Endothelial cell of umbilical vein (primary cell): ENCODE measurements around the gene DOCK1. TPM values are rescaled to one million over a fixed set of nuclear protein-coding genes. Genes with fewer than 3 reads are reported as not detected.

ENCODE experiments used
- BruUV-seq: library from RNA; stranded (reverse); fragments of 400-500 nt; replicated peaks from 2 replicates; lab custom pipeline; 2021; lab: Mats Ljungman, UMichigan
- CTCF ChIA-PET: fragments of 300-600, 350-600 bp; sonication (Branson Sonifier 250); formaldehyde crosslinking; loops from one replicate; lab custom pipeline; 2021; ENCODE audit warnings: antibody characterized with exemption, inconsistent platforms; lab: Charles Lee
- POLR2A ChIA-PET: fragments of 300-600, 350-600 bp; sonication (Branson Sonifier 250); formaldehyde crosslinking; loops from one replicate; lab custom pipeline; 2021; ENCODE audit warnings: antibody characterized with exemption, inconsistent platforms; lab: Charles Lee
- DNase-seq: peaks from one replicate; pipeline ENCODE4 v3.0.0-alpha.2; 2011; ENCODE audit warnings: low read depth, low spot score
- FAIRE-seq: peaks from 2 replicates; lab custom pipeline; 2011; peaks lifted over from hg19 to GRCh38; lab: Jason Lieb, UNC
- H2AFZ ChIP-seq: 2 replicates; pipeline ENCODE4 v1.6.0; 2012; ENCODE audit warnings: low read depth, low read length, control low read depth, inconsistent platforms
- H3K27ac ChIP-seq: 2 replicates; pipeline ENCODE4 v1.5.1; 2011; ENCODE audit warnings: low read depth, mild to moderate bottlenecking, control low read depth, low read length, moderate library complexity; ENCODE audit not compliant: insufficient read depth
- H3K27me3 ChIP-seq, 2 experiments: 2 replicates each; pipeline versions ENCODE4 v1.6.0 to v1.6.1; 2011; ENCODE audit warnings: low read length in 2 of 2, mixed read lengths in 1 of 2; ENCODE audit not compliant: control insufficient read depth in 2 of 2, insufficient read depth in 2 of 2
- H3K36me3 ChIP-seq, 2 experiments: 2 replicates in 1 of 2; 3 replicates in 1 of 2; pipeline ENCODE4 v1.5.1; 2011; ENCODE audit warnings: low read length in 2 of 2, mild to moderate bottlenecking in 1 of 2, moderate library complexity in 1 of 2; ENCODE audit not compliant: control insufficient read depth in 2 of 2, insufficient read depth in 2 of 2; ENCODE audit errors: extremely low read depth in 1 of 2
- H3K4me1 ChIP-seq: 3 replicates; pipeline ENCODE4 v1.5.1; 2011; ENCODE audit warnings: mild to moderate bottlenecking, low read length; ENCODE audit not compliant: control insufficient read depth, insufficient read depth; ENCODE audit errors: extremely low read depth
- H3K4me2 ChIP-seq: 2 replicates; pipeline ENCODE4 v1.6.1; 2011; ENCODE audit warnings: low read length, control low read depth, mixed read lengths; ENCODE audit not compliant: insufficient read depth
- H3K4me3 ChIP-seq, 3 experiments: fragments of 200-600 bp in 1 of 3; sonication (generic), shearing (Covaris generic) in 1 of 3; replicated peaks in 1 of 3; 2 replicates each; pipeline ENCODE4 v1.5.1; 2011 to 2016; ENCODE audit warnings: control low read depth in 3 of 3, low read length in 3 of 3, mild to moderate bottlenecking in 2 of 3, inconsistent platforms in 1 of 3, low read depth in 1 of 3, moderate library complexity in 1 of 3; ENCODE audit not compliant: insufficient read depth in 1 of 3
- H3K79me2 ChIP-seq: 2 replicates; pipeline ENCODE4 v1.6.0; 2012; ENCODE audit warnings: low read length, inconsistent platforms; ENCODE audit not compliant: control insufficient read depth, insufficient read depth
- H3K9ac ChIP-seq: replicated peaks from 2 replicates; pipeline ENCODE3; 2011; ENCODE audit warnings: low read length, control low read depth; ENCODE audit not compliant: insufficient read depth; ENCODE audit errors: extremely low read depth
- H3K9me1 ChIP-seq: replicated peaks from 3 replicates; pipeline ENCODE4 v1.6.0; 2011; ENCODE audit warnings: mild to moderate bottlenecking, low read length; ENCODE audit not compliant: control insufficient read depth, insufficient read depth; ENCODE audit errors: extremely low read depth
- H3K9me3 ChIP-seq: replicated peaks from 2 replicates; pipeline ENCODE4 v1.5.1; 2012; ENCODE audit warnings: low read length, inconsistent platforms; ENCODE audit not compliant: control insufficient read depth, insufficient read depth
- H4K20me1 ChIP-seq: replicated peaks from 2 replicates; pipeline ENCODE3; 2011; ENCODE audit warnings: mild to moderate bottlenecking, low read length; ENCODE audit not compliant: control insufficient read depth, insufficient read depth; ENCODE audit errors: extremely low read depth
- CTCF ChIP-seq, 2 donors: IDR thresholded peaks; 1 replicate in 1 of 2; 2 replicates in 1 of 2; pipeline ENCODE4 v1.5.1; 2011; ENCODE audit warnings: low read length in 2 of 2, mild to moderate bottlenecking in 2 of 2, moderate library complexity in 2 of 2, control low read depth in 1 of 2, inconsistent platforms in 1 of 2, low read depth in 1 of 2; ENCODE audit not compliant: insufficient read depth in 1 of 2; ENCODE audit errors: extremely low read depth in 1 of 2
- EZH2 ChIP-seq: IDR thresholded peaks from 2 replicates; pipeline ENCODE4 v1.6.1; 2012; ENCODE audit warnings: borderline replicate concordance, low read depth, mild to moderate bottlenecking, moderate library complexity, low read length, inconsistent platforms; ENCODE audit not compliant: severe bottlenecking
- FOS ChIP-seq: IDR thresholded peaks from 2 replicates; pipeline ENCODE4 v1.6.1; 2011; ENCODE audit warnings: mild to moderate bottlenecking, low read length, moderate library complexity, borderline replicate concordance; ENCODE audit not compliant: insufficient read depth
- GATA2 ChIP-seq: IDR thresholded peaks from 2 replicates; pipeline ENCODE4 v1.7.0; 2011; ENCODE audit warnings: low read depth, mild to moderate bottlenecking, moderate library complexity, mixed read lengths, low read length; ENCODE audit not compliant: insufficient read length, insufficient read depth
- JUN ChIP-seq: IDR thresholded peaks from 2 replicates; pipeline ENCODE4 v1.6.1; 2011; ENCODE audit warnings: borderline replicate concordance, low read depth; ENCODE audit not compliant: insufficient read length, insufficient read depth
- MAX ChIP-seq: IDR thresholded peaks from 2 replicates; pipeline ENCODE4 v1.6.1; 2011; ENCODE audit not compliant: insufficient read depth, insufficient read length
- MYC ChIP-seq: IDR thresholded peaks from one replicate; pipeline ENCODE4 v1.6.1; 2011; ENCODE audit warnings: mild to moderate bottlenecking, low read depth, low read length
- POLR2A ChIP-seq: IDR thresholded peaks from 2 replicates; pipeline ENCODE4 v1.6.1; 2012; ENCODE audit warnings: low read depth, mild to moderate bottlenecking, control low read depth, low read length
- POLR2AphosphoS5 ChIP-seq: IDR thresholded peaks from 2 replicates; pipeline ENCODE4 v1.6.1; 2012; ENCODE audit warnings: low read depth, mild to moderate bottlenecking, control low read depth, low read length, moderate library complexity; ENCODE audit not compliant: insufficient read depth
- dilution Hi-C: fragments of 300-500 bp; cut with MboI; formaldehyde crosslinking; loops from one replicate; pipeline ENCODE4 v1.15.0; 2019; ENCODE audit warnings: low sequenced_read_pairs; ENCODE audit not compliant: extremely low pct_ligation_motif_present
- intact Hi-C: fragments of 100-400 bp; cut with micrococcal nuclease; formaldehyde crosslinking; loops from one replicate; pipeline ENCODE4 v1.10.0; 2022
- polyA plus RNA-seq, 4 experiments: library from polyadenylated mRNA; depleted of rRNA in 3 of 4; stranded (reverse) in 3 of 4; unstranded in 1 of 4; fragments of >200 nt; gene quantifications; 2 replicates each; pipeline versions ENCODE4 v1.2.1 to v1.2.3, GENCODE V29; 2011 to 2012; ENCODE audit warnings: missing spikeins in 1 of 4
- total RNA-seq: library from RNA; stranded (reverse); gene quantifications from 2 replicates; pipeline ENCODE4 v1.2.3, GENCODE V29; 2021

The DOCK1 gene
- total and polyA plus RNA-seq, 2 donors (not counting 3 experiments of a cell fraction or from before 2014, with no cell fraction given): 22.5 to 83.1 TPM

GRCh38 chr10:127048630-127049029, 143.4 kb downstream of the DOCK1 start:
- dilution Hi-C loops: no loop called here
- H3K4me1 ChIP-seq: no peaks in the 10 kb centered on the region
- CTCF ChIA-PET: no interaction called here

More at GRCh38 chr10:127048630-127049029, 143.4 kb downstream of the DOCK1 start:
- Histone ChIP-seq H3K9ac (no peak overlapping the region), H3K27me3 (no peaks in the 10 kb centered on the region), H3K9me3 (no peaks in the 10 kb centered on the region), H3K79me2 (peaks cover 3% of the 10 kb centered on the region), H3K36me3 (peaks cover 0 to 12% of the 10 kb centered on the region in 2 experiments), H2AFZ (no peak overlapping the region), H3K27ac (no peak overlapping the region), H3K9me1 (no peaks in the 10 kb centered on the region), H3K4me3 (no peak overlapping the region), H3K4me2 (no peak overlapping the region), H4K20me1 (no peaks in the 10 kb centered on the region)
- FAIRE-seq: no peak
- TF ChIP-seq GATA2 (no peak), MAX (no peak), MYC (no peak), POLR2A (no peak), JUN (no peak), CTCF (IDR thresholded peaks at IDR 0.05; ENCODE audit: extremely low read depth in 1 of 2, insufficient read depth in 1 of 2, low read depth in 1 of 2, low read length in 2 of 2) (no peak), EZH2 (no peak), FOS (no peak), POLR2AphosphoS5 (no peak)
- no TSS peak for BruUV-seq
- POLR2A ChIA-PET: no interaction called here
- DNase-seq: no peak
- intact Hi-C loops: no loop called here
